NCI-H82 (cell line): Measurements from ENCODE around the gene PARVB.

ENCODE experiments used
- DNase-seq: peaks from one replicate; lab custom pipeline; 2025; lab: John Stamatoyannopoulos, UW

Gene PARVB

GRCh38 chr22:44056649-44057048 lies 32.5 kb downstream of the PARVB start:
- DNase-seq, result peak; percentile 11

- peak; percentile 12 for DNase-seq
Observed at GRCh38 chr22:44057401-44057987, 33.4 kb downstream of the PARVB start.

- DNase-seq, result no peak
Observed at GRCh38 chr22:44063462-44064371, 39.6 kb downstream of the PARVB start.

GRCh38 chr22:44067033-44067432 lies 42.9 kb downstream of the PARVB start:
- DNase-seq, result no peak

- no peak for DNase-seq
Observed at GRCh38 chr22:44067901-44068300, 43.8 kb downstream of the PARVB start.

GRCh38 chr22:44068422-44069191 lies 44.5 kb downstream of the PARVB start:
- no peak for DNase-seq

GRCh38 chr22:44070029-44070428 lies 45.9 kb downstream of the PARVB start:
- DNase-seq, result no peak

GRCh38 chr22:44071781-44072326 lies 47.8 kb downstream of the PARVB start:
- DNase-seq, result no peak

- no peak for DNase-seq
Observed at GRCh38 chr22:44074337-44074984, 50.4 kb downstream of the PARVB start.

GRCh38 chr22:44075022-44075421 lies 50.9 kb downstream of the PARVB start:
- no peak for DNase-seq

GRCh38 chr22:44075670-44076069 lies 51.6 kb downstream of the PARVB start:
- no peak for DNase-seq

- no peak for DNase-seq
Observed at GRCh38 chr22:44076825-44077224, 52.7 kb downstream of the PARVB start.

- peak; percentile 95 for DNase-seq
Observed at GRCh38 chr22:44080936-44081861, 57.1 kb downstream of the PARVB start.

- no peak for DNase-seq
Observed at GRCh38 chr22:44082801-44083200, 58.7 kb downstream of the PARVB start.

- DNase-seq, result no peak
Observed at GRCh38 chr22:44084044-44084772, 60.1 kb downstream of the PARVB start.

- DNase-seq, result peak; percentile 58
Observed at GRCh38 chr22:44085743-44086270, 61.7 kb downstream of the PARVB start.

GRCh38 chr22:44086271-44087088 lies 62.4 kb downstream of the PARVB start:
- no peak for DNase-seq

GRCh38 chr22:44087089-44087430 lies 63.0 kb downstream of the PARVB start:
- DNase-seq, result no peak

GRCh38 chr22:44088976-44089570 lies 65.0 kb downstream of the PARVB start:
- DNase-seq, result no peak
